Ecto neural progenitor cell (in vitro differentiated cells): ENCODE results near the gene CDK2AP2.
"Not testable (repeated sequence)": the region's sequence is repeated elsewhere in the genome, so short reads cannot be mapped to it uniquely, and the experiment has no call there.

ENCODE experiments used
- DNase-seq: peaks from one replicate; pipeline ENCODE4 v3.0.0-alpha.2; 2018; ENCODE audit warnings: low spot score

CDK2AP2 gene

DNA sequence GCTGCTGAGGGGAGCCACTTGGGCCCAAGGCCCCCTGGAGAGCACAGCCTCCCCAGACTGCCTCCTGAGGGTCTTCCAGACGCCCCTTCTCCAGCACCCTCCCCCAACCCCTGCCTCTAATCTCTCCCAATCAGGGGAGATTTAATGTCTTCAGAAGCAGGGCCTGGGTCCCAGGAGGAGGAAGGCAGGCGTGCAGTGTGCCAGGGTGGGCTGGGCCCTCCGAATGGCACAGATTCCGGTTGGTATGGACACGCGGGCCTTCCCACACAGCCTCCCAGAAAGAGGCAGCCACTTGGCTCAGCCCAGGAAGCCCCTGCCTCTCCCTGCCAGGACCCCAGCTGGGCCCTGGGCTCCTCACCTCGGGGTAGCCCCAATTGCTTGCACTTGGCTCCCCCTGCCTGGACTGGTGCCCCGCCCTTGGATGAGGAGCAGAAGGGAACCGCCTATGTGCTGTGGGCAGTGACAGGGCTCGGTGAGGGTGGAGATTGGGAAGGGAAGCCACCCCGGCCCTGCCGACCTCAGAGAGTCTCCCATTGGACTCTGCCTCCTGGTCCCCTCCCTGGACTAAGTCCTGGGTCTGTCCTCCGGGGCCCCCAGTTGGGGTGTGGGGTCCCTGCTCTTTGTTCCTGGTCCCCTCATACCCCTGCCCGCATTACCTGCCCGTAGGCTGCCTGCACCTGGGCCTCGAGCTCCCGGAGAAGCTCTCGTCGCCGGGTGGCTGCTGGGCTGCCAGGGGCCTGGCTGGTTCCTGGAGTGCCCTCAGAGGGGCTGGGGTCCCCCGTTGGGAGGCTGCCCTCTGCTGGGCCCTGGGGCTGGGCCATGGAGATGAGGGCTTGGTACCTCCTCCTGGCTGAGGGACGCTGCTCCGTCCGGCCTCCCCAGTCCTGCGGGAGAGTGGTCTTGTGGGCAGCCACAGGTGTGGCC lies 15.9 kb upstream of the CDK2AP2 start:
- no peak for DNase-seq

GRCh38 chr11:67522844-67523555 lies 15.0 kb upstream of the CDK2AP2 start, which contains the start of gene CABP2:
TSS of gene CABP2 (minus strand) at chr11:67523446. CDS start at chr11:67523326, 120 bp downstream.
- DNase-seq = no peak

GRCh38 chr11:67522338-67522737 lies 14.4 kb upstream of the CDK2AP2 start:
- DNase-seq = no peak

- no peak for DNase-seq
These were observed 14.0 kb upstream of the CDK2AP2 start for GRCh38 chr11:67521924-67522323.

- DNase-seq = no peak
These were observed 13.2 kb upstream of the CDK2AP2 start for GRCh38 chr11:67520856-67521824.

DNA sequence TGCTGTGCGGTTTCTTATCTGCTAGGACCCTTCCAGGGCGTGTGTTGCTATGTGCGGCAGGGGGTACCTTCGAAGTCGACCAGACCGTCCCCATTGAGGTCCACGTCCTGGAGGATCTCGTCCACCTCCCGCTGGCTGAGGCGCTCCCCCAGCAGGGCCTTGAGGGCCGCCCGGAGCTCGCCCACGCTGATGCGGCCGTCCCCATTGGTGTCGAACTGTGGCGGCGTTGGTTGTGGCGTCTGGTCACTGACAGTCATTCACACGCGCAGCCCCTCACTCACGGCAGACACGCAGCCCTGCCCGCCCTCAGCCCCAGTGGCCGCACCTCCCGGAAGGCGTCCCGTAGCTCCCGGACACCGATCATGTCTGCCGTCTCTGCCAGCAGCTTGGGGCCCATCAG lies 11.8 kb upstream of the CDK2AP2 start:
- no peak for DNase-seq

DNA sequence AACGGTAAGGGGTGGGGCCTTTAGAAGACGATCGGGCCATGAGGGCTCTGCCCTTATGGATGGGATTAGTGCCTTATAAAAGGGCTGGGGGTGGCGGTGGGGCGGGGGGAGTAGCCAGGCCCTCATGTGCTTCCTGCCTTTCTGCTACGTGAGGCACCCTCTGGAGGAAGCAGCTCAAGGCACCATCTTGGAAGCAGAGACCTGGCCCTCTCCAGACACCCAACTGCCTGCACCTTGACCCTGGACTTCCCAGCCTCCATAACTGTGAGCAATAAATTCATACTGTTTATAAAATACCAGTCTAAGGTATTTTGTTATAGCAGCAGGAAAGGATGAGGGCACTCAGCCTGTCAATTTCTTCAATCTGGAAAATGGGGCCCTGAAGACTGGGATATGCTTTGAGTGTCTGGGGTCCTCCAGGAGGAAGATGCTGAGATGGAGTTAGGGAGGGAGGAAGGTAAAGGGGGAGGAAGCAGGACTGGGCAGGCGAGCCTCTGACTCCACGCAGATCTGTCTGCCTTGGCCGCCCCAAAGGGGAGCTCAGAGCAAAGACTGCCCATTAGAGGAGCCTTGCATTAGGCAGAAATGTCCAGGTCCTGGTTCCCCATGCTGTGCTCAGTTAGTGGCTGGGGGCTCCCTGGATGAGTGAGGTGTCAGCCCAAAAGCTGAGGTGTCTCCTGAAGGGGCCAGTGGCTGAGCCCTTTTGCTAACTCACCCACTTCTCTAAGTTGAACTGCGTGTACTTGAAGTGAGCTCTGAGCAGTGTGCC lies 10.0 kb upstream of the CDK2AP2 start:
- no peak for DNase-seq

- no peak for DNase-seq
These were observed 8.8 kb upstream of the CDK2AP2 start for GRCh38 chr11:67516806-67517205.

GRCh38 chr11:67514116-67514515 lies 6.2 kb upstream of the CDK2AP2 start:
- DNase-seq = no peak

GRCh38 chr11:67511558-67511957 lies 3.6 kb upstream of the CDK2AP2 start:
- not testable (repeated sequence) for DNase-seq

DNA sequence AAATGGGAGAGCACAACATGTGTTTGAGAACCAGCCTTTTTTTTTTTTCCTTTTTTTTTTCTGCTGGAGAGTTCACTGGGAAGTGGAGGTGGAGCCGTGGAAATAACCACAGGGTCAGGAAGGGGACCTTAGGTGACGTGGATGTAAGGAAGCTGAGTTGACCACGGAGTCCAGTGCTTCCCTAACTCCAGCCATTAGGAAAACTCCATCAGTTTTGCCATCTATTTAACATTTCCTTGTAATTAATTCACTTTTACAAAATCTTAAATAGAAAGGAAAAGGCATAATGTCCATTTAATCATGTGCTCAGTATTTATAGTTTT lies 2.0 kb upstream of the CDK2AP2 start:
- DNase-seq = no peak

DNA sequence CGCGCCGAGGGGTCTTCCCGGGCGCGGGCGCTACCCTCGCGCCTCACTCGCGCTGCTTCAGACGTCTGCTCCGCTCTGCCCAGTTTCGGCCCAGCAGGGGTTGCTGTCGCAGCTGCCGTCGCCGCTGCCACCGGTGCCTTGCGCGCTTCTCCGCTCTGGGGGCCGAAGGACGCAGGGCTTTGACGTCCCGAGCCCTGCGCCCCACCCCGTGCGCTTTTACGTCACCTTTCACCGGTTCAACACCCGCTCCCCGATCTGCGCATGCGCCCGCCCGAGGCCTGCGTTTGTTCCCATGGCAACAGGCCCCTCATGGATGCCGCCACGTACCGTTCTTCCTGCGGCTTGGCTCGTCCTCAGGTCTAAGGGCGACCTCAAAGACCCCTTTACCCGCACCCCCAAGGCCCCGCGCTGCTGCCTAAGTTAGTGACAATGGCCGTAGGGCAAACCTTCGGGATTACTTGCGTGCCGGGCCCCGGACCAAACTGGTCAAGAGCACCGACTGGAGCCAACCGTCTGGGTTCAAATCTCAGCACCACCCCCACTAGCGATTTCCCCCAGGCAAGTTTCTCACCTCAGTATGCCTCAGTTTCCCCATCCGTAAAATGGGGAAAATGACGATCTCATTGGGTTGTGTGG lies 642 bp upstream of the CDK2AP2 start:
- peak; percentile 98 for DNase-seq

DNA sequence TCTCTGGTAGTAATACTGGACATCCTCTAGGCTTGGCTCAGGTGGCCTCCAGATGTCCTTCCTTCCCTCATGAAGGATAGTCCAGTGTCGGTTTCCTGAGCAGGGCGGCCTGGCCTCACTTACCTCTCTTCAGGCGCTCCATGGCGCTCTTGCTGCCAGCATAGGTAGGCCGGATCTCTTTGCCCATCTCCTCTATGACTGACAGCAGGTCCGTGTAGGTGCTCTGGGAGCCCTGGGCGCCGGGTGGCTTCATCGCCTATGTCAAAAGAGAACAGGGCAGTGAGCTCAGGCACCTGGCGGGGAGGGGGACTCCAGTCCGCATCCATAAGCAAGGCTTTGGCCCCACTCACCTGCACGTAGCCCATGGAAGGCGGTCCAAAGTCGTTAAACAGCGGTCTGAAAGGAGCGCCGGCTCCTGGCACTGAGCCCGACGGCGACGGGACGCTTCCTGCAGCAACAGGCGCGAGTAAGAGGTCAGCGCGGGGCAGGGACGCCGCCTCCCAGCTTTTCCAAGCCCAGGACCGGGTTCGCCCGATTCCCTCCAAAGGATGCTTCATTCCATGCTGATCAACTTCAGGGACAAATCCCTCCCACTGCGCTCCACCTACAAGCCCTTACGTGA lies 609 bp downstream of the CDK2AP2 start:
- DNase-seq = no peak

GRCh38 chr11:67506426-67507051 lies 1.4 kb downstream of the CDK2AP2 start:
- no peak for DNase-seq

GRCh38 chr11:67505605-67506396 lies 2.2 kb downstream of the CDK2AP2 start:
- DNase-seq = peak; percentile 89

- DNase-seq = peak; percentile 84
These were observed 2.9 kb downstream of the CDK2AP2 start, which contains the start of gene PITPNM1 for GRCh38 chr11:67504950-67505581. TSS of gene PITPNM1 (minus strand) at chr11:67505363. CDS start at chr11:67504180, 1,183 bp downstream.

GRCh38 chr11:67504005-67504949 lies 3.7 kb downstream of the CDK2AP2 start:
- peak; percentile 69 for DNase-seq
